GM18867 (cell line): ENCODE results near the gene CLP1.
"Not testable (repeated sequence)": the region's sequence is repeated elsewhere in the genome, so short reads cannot be mapped to it uniquely, and the experiment has no call there.

Experiments
- ATAC-seq: cut with Tn5 transposase; IDR thresholded peaks from one replicate; pipeline ENCODE4 v1.9.1; 2021; ENCODE audit warnings: mild to moderate bottlenecking, moderate library complexity; ENCODE audit not compliant: unreplicated experiment

The CLP1 gene

DNA sequence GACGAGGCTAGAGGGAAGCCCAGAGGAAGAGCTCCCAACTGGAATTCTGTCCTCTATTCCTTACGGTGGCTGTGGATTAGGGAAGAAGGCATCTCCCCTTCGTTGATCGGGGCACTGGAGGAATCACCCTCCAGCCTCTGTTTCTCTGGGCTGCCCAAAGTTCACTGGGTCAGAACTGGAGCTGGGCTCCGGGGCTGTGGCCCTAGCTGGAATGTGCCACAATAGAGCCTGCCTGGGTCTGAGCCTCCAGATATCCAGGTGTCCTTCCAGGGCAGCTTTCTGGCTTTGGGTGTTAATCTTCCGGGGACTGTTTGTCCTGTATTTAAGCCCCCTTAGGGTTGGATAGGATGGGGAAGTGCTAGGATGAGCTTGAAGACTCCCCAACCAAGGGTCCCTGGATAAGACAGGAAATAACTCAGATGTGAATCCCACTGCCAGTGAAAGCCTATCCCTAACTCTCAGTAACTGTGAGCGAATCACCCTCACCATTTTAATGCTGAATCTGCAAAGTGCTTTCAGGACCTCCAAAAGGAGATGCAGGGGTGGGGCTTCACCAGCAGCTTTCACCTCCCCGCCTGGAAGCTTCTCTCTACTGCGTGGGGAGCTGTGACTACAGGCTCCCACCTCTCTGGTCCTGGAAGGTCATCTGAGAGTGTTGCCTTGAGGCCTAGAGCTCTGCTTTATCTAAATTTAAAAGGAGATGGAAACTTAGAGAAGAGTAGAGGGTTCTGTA is 17.3 kb upstream of the CLP1 start:
- no peak for ATAC-seq

DNA sequence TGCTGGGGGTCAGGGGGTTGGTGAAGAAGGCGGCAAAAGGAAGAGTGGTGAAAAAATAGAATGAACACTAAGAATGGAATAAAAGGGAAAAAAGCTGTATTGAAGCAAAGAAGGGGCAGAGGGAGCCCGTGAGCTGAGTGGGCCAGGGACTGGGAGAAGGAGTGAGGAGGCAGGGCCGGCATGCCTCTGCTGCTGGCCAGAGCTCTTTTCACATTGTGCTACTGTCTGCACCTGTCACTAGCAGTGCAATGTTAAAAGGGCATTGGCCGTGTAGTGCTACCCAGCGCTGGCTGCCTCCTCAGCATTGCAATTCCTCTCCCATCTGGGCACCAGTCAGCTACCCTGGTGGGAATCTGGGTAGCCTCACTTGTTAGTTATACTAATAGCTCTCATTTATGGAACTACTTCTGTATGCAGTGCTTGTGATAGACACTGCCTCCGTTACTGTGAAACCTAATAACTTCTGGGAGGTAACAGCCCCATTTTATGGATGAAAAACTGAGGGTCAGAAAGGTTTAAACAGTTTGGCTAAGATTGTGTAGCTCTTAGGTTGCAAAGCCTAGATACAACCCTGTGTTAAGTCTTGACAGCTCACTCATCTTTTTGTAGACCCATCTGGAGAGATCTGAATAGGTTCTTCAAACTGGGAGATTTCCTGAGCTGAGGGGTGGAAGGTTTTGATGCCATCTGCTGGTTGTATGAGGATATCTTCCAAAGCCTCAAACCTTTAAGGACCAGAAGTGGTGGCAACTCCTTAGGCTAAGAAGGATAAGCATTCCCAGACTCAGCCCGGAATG is 16.4 kb upstream of the CLP1 start:
- peak; percentile 41 for ATAC-seq

DNA sequence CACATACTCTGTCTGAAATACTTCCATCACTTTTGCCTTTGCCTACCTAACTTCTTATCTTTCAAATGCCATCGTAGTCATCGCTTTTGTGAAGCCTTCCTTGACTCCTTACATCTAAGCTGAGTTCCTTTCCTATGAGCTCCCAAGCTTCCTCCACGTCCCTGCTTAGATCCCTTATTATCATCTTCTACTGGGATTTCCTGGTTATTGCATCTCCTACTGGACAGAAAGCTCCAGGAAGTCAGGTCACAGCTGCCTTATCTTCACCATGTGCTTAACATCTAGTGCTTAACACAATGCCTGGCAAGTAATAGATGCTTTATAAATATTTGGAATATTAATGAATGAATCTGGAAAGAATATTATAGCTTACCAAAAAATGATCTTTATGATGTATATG is 13.8 kb upstream of the CLP1 start:
- no peak for ATAC-seq

DNA sequence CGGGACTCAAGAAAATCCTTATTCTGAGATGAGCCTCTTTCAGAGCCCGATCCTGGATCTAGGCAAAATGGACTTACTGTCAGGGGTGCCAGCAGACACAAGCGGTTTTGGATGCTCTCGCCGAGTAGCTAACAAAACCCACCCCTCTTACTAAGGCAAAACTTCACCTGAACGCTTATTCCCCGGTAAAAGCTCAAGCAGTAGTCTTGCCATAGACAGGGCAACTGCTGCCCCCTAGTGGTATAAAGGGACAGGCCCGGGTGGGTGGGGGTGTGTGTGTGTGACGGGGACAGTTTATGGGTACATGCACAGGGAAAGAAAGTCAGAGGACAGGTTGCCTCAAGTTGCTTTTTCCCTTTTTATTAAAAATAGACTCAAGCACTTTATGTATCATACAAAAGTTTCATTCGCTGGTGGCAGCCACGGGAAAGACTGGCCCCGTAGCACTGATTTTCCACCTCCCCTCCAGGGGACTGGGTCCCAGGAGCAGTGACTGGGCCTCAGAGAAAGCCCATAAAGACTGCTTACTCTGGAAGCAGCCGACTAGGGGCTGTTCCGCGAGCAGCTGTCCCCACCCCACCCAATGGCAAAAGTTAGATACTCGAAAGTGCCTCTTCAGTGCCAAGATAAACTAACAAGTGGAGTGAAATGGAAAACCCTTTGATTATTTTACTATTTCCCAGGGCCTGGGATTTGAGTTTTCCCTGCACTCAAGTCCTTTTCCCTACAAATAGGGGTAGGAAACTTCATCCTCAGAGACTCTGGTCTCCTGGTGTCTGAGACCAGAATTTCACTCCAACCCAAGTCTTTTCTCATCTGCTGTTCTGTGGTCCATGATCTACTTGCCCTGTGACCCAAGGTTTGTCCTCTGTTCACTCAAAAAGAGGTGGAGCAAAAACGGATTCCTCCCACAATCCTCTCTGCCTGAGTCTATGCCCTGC is 12.5 kb upstream of the CLP1 start:
- ATAC-seq, result peak; percentile 79

DNA sequence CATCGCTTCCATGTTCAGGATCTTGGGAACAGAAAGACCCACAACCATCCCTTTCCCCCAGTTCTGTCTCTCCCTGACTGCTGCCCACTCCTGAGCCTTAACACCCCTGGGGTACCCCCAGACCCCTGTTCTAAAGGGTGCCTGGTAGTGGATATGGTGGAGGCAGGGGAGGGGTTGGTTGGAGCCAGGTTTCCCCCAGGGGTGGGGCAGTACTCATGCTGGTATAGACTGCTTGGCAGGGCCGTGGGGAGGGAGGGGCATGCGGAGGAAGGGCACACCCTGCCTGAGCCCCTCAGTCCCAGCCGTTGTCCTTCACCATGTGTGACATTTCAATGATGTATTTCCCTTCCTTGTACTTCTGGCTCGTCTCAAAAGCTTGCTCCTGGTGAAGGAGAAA is 11.9 kb upstream of the CLP1 start:
- no peak for ATAC-seq

DNA sequence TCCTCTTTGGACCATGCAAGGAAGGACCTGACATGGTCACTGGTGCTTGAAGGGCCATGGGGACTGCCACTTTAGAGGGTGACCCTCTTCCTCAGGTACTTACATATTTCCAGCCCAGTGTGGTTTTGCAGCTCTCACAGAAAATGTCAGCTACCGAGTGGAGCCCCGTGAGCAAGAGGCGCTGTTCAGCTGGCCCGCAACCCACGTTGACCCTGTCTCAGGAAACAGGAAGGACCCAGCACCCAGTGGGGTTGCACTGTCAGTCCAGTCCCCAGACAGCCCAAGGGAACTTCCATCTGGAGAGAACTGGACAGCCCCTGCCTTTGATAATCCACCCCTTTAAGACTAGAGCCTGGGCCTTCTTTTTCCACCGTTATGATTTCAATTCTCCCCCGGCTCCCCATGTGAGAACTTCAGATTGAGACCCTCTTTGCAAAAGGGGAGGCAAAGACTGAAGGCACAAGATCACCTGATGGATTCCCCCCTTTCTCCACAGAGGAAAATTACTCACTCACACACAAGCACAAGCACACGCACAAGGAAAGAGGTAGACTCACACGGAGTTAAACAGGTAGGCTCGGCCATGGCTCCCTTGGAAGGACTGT is 11.3 kb upstream of the CLP1 start:
- ATAC-seq, result no peak

DNA sequence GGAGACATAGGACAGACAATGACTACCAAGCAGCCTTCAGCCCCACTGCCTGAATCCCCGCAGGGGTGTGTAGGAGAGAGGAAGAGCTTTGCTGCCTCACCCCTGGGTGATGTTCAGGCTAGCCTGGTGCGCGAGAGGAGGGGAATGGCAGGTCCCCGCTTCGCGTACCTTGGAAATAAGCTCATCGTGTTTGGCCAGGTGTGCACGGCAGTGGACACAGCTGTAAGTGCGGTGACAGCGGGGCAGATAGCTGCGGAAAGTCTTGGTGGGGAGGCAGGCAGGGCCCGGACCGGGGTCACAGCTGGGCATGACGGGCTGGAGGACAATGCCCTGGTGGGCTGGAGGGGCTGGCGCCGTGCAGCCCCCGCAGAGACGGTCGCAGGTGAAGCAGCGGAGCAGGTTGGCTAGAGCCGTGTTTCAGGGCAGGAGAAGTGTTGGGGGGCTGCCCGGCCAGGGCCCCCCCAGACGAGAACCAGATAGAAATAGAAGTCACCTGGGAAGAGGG is 10.7 kb upstream of the CLP1 start:
- ATAC-seq, result no peak

DNA sequence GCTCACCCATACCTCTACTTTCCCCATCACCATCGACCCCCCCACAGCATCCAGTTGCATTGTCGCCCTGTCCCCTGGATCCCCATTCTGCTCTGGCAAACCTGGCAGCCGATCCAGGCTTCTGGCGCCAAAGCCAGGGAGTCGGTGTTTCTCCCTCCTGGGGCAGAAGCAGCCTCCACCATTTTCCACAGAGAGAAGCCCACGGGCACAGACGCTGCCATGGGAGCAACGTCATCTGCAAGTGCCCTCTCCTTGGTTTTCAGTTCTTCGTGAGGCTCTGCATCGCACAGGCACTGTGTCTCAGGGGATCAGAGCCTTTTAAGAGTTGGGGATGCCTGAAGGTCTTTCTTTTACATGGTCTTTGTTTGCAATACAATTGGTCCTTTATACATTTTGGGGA is 10.2 kb upstream of the CLP1 start:
- no peak for ATAC-seq

DNA sequence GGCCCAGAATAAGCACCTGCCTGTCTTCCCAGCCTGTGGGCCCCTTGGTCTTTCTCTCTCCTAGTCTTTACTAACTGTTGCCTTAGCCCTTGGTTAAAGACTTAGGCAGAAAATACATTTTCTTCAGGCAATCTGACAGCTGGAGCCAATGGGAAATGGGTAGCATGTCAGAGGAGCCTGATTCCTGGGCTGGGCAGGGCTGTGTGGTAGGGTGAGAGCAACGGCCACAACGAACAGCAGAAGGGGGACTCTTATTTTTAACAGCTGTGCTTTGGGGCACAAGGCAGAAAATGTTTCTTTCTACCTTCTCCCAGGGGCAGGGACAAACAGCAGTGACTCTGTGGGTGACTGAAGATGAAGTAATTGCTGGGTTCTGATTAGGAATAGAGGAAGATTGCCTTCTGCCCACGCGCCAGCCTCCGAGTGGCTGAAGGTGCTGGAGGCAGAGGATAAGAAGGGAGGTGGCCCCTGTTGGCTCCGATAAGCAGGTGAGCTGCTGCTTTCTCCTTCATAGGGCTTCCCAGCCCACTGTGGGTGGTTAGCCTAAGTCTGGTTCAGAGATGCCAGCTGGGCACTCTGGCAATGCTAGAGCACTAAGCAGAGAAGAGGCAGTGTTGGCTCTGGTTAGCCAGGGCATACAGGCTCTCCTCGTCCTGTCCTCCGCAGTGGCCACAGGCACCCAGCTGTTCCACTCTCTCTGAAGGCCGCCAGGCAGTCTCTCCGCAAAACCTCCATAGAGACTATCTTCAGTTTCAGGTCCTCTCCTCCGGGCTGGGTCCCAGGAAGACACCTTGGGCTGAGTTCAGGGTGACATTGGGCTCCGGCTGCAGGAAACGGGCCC is 9.4 kb upstream of the CLP1 start:
- no peak for ATAC-seq

DNA sequence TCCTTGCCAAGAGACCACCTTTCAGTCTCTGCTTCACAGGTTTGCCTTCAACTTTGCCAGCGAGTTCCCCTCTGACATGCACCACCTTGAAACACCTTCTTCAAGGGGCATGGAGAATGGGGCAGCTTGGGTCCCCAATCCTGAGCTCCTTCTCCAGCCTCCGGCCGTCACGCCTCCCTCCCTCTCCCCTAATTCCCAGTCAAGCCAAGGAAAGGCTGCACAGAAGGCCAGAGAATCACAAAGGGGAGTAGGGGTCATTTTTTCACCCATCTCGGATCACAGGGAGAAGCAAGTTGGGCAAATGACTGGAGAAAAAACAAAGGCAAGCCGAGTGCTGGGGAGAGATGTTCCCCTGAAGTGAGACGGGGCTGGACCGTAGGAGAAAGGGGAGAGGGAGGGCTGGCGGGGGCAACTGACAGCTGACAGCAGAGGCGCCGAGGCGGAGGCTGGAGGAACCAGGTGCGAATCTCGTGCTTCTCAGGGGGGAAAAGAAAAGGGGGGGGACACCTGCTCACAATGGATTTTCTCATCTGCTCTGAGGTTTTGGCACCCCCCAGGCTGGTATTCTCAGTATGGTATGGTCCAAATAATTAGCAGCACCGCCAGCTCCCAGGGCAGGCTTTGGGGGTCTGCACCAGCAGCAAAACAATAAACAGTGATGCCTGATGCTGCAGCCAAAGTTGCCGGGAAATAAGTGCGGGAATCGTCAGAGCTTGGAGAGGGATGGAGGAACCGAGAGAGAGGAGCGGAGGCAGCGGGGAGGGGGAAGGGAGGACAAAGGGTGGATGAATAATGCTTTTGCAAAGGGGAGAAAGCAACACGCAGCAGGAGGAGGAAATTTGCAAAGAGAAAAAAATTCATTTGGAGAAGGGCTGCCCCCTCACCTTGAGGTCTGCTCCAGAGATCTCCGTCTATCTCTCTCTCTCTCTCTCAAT is 8.5 kb upstream of the CLP1 start:
- ATAC-seq, result no peak

DNA sequence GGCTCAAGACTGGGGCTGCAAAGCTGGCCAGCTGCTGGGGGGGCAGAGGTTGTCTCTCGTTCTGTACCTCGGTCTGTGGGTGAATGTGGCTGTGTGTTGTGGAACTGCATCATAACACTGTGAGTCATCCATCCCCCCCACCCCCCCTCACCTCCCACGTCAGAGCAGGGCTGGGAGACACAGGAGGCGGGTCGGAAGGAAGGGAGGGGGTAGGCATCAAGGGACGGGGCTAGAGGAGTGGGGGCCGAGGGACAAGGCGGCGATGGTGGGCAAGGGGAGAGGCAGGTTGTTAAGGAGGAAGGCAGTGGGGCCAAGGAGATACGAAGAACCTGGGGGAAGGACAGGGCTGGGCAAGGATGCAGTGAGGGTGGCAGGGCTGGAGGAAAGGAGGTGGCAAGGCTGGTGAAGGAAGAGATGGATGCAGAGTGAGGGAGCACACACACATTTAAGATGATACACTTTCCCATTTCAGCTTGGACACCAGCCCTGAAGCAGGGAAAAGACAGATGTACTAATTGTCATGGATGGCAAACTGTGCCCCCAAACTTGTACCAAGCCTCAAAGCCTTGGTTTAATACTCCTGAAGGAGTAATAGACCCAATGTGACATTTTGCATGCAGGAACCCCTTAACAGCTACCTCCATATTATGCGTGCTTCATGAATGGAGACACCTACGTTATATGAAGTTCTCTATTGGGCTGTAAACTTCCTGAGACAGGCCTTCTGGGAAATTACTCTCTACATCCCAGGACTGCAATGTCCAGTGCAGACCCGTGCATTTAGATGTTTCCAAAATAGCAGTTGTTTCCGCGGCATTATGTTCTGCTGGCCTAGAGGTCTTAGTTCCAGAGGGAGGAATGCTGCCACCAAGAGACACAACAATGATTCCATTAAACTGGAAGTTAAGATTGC is 7.5 kb upstream of the CLP1 start, which contains the start of gene YPEL4:
Gene YPEL4 (minus strand): TSS at position 87 of the 913 bp plus-strand sequence. CDS start 2,805 bp downstream, outside the sequence.
- ATAC-seq, result no peak

DNA sequence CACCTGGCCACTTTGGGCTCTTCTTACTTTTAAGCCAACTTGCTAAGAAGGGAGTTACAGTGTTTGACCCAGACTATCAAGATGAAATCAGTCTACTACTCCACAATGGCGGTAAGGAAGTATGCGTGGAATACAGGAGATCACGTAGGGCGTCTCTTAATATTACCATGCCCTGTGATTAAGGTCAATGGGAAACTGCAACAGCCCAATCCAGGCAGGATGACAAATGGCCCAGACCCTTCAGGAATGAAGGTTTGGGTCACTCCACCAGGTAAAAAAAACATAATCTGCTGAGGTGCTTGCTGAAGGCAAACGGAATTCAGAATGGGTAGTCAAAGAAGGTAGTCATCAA is 6.8 kb upstream of the CLP1 start:
- no peak for ATAC-seq

DNA sequence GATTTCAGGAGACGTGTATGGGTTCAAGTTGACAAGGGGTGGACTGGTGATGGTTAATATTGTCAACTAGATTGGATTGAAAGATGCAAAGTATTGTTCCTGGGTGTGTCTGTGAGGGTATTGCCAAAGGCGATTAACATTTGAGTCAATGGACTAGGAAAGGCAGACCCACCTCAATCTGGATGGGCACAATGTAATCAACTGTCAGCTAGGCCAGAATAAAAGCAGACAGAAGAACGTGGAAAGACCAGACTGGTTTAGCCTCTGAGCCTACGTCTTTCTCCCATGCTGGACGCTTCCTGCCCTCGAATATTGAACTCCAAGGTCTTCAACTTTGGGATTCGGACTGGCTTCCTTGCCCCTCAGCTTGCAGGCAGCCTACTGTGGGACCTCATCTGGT is 6.2 kb upstream of the CLP1 start:
- ATAC-seq, result no peak

DNA sequence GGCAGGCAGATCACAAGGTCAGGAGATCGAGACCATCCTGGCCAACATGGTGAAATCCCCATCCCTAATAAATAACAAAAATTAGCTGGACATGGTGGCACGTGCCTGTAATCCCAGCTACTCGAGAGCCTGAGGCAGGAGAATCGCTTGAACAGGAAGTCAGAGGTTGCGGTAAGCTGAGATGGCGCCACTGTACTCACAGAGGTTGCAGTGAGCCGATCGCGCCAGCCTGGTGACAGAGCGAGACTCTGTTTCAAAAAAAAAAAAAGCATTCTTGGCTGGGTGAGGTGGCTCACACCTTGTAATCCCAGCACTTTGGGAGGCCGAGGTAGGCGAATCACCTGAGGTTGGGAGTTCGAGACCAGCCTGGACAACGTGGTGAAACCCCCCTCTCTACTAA is 5.3 kb upstream of the CLP1 start:
- not testable (repeated sequence) for ATAC-seq

DNA sequence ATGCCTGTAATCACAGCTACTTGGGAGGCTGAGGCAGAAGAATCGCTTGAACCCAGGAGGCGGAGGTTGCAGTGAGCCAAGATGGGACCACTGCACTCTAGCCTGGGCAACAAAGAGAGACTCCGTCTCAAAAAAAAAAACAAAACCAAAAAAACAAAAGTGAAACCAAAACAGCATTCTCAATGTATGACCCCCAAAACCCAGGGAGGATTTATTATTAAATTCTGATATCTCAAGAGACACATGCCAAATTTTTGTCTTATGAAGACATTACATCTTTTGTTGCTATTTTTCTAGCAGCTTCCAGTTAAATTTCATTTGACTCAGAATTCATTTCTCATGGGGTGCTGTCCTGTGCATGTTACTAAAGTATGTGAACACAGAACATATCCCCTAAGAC is 4.9 kb upstream of the CLP1 start:
- ATAC-seq, result no peak

DNA sequence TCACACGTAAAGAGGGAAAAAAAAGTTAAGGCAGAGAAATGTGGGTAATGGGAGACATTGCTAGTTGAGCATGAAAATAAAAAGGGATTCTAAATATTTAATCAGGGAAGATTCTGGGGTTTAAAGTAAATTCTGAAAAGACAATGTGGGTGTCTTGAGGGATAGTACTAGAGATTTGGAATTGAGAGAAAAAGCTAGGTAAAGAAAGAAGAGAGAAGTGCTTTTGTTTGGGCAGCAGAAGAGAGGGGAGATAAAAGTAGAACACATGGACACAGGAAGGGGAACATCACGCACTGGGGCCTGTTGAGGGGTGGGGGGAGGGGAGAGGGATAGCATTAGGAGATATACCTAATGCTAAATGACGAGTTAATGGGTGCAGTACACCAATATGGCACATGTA is 4.4 kb upstream of the CLP1 start:
- no peak for ATAC-seq

DNA sequence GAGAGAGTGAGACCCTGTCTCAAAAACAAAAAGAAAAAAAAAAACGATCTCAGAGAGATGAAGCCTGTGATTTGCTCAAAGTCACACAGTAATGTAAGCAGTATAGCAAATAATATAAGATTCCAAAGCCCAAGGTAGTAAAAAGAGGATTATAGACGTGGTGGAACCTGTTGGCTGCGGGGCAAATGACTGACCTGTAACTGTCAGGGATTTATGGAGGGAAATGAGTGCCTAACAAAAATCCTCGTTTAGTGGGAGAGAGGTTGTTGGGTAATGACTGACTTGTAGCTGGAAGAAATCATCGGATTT is 723 bp upstream of the CLP1 start:
- no peak for ATAC-seq

DNA sequence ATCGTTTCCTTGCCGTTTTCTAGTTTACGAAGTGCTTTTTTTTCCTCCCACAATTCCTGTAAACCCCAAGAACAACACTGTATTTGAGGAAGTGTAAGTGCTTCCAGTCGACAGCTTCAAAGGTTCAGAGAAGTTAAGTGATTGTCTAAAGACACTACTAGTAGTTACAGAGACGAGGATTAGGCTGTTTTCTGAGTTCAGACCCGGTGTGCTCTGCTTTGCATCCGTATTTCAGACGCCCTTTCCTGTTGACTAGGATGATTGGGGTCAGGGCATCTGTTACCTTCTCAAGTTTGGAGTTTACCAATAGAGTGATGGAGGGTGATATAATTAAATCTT is 430 bp downstream of the CLP1 start:
- no peak for ATAC-seq
